Measurements from ENCODE around the gene FAM120B.
"Not testable (repeated sequence)": the region's sequence is repeated elsewhere in the genome, so short reads cannot be mapped to it uniquely, and the experiment has no call there.

FAM120B gene

DNA sequence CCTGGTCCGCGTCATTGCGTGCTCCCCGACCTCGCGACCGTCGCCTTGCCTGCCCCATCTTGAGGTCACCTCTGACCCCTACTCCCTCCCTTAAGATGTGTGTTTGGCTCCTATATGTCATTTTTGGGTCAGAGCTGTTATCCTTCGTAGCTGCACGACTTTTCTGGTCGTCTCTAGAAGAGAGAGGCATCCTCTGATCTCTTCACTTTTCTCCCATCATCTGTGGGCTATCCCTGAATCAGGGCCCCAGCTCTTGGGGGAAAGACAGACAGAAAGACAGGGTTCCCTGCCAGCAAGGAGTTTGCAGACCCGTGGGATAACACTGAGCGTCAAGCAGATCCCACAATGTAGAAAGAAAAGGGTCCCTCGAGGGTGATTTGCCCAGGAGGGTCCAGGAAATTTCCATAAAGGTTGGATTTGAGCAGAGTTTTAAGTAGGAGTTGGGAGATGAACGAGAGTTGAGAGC lies 555 bp downstream of the FAM120B start:
- no peak for DNase-seq

DNA sequence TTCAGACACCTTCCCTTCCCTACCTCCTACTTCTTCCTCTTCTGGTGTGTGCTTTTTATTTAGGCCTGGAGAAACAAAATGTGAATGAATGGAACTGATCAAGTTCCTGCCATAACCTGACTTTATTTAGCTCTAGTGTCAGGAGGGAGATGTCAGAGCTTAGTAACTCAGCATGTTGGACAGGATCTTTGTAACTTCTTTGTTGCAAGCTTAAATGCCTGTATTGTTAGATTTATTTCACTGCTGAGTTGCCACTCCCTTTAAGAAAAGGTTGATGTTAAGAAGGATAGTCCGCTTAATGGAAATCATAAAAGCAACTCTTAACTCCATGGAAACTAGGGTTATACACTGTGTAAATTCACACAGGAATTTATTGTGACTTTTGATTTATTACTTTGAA lies 2.2 kb downstream of the FAM120B start:
- DNase-seq: no peak

DNA sequence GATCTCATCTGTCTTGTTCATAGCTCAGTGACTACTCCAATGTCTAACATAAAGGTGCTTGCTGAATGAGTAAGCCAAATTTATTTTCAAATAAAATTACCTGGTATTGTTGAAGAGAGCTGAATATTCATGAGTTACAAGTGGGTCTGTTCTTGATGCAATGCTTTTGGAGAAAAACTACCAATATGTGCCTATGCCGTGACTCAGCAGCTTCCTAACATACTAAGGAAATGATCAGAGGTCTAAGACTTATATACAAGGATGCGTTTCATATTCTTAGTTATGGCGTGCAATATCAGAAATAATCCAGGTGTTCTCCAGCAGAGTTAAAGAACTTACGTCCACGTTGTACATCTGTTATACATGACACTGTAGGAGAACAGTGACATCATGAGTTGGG lies 5.1 kb downstream of the FAM120B start:
- DNase-seq: no peak

DNA sequence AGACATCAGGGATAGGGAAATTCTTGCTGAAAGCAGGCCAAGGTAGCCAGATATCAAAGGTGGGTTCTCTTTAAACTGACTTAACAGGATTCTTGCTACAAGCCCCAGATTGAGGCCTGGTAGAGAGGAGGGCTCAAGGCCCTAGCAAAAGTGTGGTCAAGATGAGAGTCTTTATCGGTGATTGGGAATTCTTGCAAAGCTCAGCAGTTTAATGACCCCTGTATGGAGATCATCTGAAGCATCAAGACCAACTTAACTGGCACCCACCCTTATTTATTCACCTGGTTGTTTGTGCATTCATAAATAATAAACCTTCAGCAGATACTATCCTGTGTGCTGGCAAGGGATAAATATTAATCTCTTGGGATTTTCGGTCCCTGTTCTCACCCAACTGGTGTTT lies 6.3 kb downstream of the FAM120B start:
- DNase-seq: no peak

DNA sequence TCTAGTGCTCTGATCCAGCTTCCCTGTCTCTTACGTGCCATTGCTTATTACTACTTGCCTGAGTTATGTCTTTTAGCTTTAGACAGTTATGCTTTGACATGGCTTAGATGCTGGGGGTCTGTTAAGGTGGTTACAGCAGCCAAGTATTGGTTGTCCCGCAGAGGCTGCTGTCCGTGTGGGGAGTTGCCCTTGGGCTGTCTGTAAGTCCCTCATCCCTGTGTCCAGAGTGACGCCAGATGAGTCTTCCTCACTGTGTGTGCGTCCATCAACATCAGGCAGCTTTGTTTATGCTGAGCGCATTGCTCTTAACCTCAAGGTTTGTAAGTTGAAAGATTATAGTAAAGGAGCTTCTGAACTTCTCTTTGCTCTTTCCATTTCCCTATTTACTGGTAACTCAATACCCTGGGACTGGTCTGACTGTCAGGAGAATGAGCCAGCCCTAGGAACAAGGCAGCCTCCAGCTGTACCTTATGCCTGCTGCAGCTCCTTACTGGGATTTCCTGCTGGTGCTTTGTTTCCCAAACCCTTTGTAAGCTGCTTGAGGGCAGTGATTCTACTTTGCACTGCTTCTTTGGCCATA lies 7.2 kb downstream of the FAM120B start:
- no peak for DNase-seq

DNA sequence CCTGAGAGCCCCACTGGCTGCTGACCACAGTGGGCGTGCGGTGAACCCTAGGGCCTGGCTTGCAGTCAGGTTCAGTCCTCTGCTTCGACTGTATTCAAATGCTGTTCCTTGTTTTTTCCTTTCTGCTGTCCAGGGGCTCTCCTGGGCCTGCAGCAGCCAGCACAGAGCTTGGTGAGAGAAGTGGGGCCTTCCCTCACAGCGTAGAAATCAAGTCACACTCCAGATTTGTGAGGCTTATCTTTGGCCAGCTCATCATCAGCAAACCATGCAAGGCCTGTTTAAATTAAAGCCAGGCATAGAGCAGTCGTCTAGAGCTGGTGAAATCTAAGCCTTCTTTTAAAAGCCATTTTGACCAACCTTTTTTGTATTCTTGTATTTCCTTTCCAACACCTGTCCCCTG lies 8.4 kb downstream of the FAM120B start:
- DNase-seq: no peak

DNA sequence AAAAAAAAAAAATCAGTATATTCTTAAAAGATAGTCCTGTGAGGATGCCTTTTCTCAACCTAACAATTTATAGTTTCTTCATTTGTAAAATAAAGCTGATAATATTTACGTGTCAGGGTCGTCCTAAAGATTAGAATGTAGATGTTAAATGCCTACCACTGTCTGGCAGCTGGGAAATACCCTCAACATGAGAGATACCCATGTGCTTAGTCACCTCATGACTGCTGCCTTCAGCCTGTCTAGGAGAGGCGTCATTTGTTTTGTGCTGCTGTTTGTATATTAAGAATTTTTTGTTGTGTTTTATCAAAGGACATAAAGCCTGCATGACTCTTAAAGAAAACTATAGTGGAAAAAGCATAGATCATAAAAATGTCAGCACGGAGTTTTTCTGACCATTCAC lies 9.5 kb downstream of the FAM120B start:
- no peak for DNase-seq

DNA sequence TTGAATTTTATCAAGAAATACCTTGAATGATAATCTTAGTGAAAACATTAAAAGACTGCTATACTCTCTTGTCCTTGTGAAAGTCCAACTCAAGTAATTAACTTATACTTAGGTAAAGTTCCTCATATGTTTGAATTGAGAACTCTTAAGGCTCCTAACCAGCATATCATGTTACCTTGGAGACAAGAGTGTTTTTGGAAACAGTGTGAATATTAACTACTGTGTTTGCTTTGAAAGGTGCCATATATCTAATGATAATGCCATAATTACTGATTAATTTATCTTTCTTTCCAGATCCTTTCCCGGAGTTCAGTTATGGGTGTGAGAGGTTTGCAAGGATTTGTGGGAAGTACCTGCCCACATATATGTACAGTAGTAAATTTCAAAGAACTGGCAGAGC lies 10.5 kb downstream of the FAM120B start:
- DNase-seq: no peak

DNA sequence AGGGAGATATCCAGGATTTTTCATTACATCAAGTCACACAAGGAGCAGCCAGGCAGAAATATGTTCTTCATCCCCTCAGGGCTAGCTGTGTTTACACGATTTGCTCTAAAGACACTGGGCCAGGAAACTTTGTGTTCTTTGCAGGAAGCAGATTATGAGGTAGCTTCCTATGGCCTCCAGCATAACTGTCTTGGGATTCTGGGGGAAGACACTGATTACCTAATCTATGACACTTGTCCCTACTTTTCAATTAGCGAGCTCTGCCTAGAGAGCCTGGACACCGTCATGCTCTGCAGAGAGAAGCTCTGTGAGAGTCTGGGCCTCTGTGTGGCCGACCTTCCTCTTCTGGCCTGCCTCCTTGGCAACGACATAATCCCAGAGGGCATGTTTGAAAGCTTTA lies 11.2 kb downstream of the FAM120B start:
- DNase-seq: no peak

DNA sequence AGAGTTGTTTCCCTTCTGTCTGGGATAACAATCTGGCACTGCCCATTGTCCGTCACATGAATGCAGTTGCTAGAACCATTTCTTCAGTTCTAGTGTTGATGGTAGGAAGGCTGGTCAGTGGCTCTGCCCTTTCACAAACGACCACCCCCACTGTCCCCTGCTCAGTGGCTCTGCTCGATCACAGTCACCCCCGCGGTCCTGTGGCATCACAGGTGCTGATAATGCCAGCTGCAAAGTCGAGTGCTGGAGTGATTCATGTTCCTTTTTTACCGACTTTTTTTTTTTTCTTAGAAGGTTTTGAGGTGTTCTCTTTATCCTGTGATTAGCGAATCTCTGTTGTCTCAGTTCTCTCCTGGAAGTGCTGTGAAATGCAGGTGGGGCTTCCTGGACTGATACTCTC lies 22.8 kb downstream of the FAM120B start:
- no peak for DNase-seq

DNA sequence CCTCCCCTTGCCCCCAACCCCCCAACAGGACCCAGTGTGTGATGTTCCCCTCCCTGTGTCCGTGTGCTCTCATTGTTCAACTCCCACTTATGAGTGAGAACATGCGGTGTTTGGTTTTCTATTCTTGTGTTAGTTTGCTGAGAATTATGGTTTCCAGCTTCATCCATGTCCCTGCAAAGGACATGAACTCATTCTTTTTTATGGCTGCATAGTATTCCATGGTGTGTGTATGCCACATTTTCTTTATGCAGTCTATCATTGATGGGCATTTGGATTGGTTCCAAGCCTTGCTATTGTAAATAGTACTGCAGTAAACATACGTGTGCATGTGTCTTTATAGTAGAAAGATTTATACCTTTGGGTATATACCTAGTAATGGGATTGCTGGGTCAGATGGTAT lies 28.6 kb downstream of the FAM120B start:
- DNase-seq: not testable (repeated sequence)

DNA sequence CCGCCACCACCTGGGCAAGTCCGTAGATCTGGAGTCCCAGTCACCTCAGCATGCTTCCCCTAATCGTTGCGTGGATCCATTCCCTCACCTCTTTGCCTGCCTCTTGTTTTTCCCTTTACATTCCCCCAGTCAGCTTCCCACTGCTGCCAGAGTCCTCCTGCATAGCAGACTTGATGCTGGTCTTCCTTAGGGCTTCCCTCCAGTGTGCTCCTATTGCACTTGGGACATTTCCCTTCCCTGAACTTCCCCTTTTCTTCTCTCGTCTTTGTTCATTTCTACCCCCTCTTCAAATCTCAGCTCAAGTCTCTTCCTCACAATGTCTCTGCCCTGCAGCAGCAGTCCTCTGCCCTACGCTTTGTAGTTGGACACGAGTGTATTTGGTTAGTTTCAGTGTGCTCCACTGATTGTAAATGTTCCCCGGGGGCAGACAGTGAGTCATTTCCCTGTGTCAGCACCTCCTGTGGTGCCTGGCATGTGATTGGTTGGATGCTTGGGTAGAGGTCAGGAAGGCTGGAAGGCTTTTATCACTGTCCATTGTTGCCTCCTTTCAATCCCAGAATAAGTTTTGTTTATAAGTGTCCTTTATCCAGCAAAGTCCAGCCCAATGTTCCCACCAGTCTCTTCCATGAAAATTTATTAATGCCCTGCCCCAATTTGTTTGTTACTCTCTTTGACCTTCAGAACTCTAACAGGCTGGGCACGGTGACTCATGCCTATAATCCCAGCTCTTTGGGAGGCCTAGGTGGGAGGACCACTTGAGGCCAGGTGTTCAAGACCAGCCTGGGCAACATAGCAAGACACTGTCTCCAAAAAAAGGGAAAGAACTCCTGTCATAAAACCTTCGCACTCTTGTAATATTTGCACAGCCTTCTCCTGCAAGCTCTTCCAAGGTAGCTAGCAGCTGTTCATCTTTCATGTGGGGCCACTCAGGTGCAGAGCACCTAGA lies 38.3 kb downstream of the FAM120B start:
- no peak for DNase-seq

DNA sequence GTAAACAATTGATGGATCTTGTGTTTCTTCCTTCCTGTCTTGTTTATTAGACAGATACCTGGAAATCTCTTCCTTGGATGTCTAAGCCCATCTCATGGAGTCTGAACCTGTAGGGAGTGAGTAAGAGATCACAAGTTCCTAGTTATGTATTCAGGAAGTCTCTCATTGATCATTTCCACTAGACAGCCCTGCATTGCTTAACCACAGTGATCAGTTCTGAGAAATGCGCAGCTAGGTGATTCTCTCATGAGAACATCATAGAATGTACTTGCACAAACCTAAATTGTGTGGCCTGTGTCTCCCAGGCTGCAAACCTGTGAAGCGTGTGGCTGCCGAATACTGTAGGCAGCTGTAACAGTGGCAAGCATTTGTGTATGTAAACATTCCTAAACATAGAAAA lies 39.1 kb downstream of the FAM120B start:
- DNase-seq: no peak

DNA sequence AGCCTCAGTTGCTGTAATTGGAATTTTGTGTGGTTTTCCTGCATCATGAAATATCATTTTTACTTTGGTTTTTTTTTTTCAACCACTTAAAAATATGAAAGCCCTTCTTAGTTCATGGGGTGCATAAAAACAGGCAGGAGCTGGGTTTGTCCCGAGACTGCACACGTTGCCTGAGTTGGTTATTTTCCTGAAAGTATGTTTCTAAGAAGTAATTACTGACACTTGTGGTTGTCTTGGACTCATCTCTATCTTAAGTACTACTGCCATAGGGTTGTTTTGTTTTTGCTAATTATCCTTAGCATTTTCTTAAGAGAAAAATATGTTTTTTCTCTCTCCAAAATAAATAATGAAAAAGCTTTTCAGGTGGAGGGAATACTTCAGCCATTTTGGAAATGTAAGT lies 40.1 kb downstream of the FAM120B start:
- no peak for DNase-seq

DNA sequence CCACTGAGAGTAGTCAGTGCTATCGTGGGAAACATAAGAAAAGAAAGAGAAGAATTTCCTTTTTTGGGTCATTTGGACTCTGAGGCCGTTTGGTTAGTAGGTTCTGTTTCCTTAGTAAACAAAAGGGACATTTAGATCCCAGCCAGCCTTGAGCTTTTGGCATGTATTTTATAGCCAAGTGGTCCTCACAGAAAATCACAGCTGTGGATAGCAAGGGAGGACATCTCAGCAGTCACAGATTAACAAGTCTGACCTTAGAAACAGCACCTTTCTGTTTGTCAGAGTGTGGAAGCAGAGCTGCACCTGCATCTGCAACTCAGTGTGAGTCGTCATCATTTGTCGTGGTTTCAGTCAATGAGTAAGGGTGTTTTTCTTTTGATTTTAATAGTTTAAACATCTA lies 40.5 kb downstream of the FAM120B start:
- no peak for DNase-seq

DNA sequence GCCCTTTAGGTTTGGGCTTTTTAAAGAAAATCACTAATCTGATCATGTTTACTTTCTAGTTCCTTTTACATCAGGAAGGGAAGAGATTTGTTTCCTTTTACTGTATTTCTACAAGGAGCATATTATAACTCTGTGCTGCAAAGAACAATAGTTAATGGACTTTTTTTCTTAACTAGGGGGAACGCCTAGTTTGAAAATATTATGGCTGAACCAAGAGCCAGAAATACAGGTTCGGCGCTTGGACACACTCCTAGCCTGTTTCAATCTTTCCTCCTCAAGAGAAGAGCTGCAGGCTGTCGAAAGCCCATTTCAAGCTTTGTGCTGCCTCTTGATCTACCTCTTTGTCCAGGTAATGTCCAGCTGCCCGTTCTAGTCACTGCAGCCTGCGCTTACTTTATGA lies 41.4 kb downstream of the FAM120B start:
- no peak for DNase-seq

DNA sequence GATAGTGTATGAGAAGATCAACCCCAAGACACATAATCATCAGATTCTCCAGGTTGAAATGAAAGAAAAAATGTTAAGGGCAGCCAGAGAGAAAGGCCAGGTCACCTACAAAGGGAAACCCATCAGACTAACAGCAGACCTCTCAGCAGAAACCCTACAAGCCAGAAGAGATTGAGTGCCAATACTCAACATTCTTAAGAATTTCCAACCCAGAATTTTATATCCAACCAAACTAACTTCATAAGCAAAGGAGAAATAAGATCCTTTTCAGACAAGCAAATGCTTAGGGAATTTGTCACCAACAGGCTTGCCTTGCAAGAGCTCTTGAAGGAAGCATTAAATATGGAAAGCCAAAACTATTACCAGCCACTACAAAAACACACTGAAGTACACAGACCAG lies 44.9 kb downstream of the FAM120B start:
- not testable (repeated sequence) for DNase-seq

DNA sequence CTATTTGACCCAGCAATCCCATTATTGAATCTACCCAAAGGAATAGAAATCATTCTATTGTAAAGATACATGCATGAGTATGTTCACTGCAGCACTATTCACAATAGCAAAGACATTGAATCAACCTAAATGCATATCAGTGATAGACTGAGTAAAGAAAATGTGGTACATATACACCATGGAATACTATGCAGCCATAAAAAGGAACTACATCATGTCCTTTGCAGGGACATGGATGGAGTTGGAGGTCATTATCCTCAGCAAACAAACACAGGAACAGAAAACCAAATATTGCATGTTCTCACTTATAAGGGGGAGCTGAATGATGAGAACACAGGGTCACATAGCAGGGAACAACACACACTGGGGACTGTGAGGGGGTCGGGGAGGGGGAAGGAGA lies 48.6 kb downstream of the FAM120B start:
- not testable (repeated sequence) for DNase-seq

DNA sequence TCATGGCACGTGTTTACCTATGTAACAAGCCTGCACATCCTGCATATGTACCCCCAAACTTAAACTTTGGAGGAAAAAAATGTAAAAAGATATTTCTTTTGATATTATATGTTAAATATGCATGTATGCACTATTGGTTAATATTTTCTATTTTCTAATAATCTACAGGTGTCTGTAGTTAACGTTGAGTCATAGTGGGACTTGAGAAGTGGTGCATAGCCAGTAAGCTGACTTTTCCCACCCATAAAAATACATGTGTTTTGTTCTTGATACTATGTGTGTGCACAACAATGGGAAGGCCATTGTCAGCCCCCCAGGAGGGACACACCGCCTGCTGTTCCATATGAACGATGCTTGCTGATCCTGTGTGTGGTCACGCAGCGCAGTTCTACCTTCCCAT lies 49.1 kb downstream of the FAM120B start:
- no peak for DNase-seq

DNA sequence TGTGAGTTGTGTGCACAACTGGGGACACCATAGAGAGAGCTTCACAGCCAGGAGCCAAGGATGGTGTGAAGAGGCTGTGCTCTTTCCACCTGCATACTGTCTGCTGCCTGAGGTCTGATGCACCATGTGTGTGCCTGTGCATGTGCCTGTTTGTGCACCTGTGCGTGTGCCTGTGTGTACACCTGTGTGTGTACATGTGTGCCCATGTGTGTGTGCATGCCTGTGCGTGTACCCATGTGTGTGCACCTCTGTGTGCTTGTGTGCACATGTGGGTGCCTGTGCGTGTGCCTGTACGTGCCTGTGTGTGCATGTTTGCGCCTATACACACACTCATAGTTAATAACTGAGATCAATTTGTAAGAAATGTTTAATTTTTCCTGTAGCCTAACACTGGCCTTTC lies 51.3 kb downstream of the FAM120B start:
- DNase-seq: no peak

DNA sequence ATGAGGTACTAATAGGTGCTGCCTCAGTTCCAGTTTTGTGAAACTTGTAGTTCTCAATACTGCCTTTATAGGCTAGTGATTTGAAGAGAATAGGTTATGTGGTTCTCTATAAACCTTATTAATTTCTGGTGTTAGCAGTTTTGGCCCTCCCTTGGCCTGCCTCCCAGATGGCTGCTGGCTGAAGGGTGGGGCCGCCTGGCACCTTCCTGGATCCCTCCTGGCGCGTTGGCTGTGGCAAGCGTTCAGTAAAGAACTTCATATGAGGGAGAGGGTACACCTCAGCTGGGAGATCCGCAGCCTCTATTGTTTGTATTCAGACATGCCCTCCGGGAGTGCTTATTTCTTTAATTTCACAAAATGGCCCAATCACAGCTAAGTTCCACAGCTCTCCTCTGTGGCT lies 51.9 kb downstream of the FAM120B start:
- no peak for DNase-seq

DNA sequence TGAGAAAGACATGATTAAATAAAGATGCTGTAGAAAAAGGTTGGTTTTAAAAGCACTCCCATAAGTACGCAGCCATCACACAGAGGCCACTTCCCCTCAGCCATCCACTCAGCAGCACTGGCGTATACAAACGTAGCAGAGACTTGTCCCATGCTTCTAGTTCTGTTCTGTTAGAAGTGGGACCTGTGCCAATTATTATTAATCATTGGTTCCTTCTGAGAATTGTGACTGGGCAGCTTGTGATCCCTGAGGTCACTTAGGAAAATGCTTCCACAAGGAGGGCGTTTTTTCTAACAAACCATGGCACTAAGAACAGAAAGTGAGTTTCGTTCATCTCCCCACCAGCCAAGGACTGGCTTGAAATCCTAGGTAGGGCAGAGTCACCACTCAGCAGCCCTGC lies 53.9 kb downstream of the FAM120B start:
- DNase-seq: no peak

DNA sequence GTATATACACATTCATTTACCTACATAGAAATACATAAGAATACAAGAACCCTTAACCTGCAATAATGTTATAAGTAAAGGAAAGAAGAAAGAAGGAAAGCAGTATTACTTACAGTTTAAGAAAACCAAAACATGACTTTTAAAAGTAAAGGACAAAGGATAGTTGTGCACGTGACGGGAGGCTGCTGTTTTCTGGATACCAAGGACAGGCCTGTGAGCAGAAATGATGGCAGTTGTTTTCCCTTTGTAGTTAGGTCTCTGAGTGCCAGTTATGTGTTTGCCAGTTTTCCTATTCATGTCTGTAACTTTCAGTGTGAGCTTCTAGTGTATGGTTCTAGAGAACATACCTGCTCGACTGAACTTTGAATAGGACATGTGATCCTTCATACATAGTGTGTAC lies 54.8 kb downstream of the FAM120B start:
- no peak for DNase-seq

DNA sequence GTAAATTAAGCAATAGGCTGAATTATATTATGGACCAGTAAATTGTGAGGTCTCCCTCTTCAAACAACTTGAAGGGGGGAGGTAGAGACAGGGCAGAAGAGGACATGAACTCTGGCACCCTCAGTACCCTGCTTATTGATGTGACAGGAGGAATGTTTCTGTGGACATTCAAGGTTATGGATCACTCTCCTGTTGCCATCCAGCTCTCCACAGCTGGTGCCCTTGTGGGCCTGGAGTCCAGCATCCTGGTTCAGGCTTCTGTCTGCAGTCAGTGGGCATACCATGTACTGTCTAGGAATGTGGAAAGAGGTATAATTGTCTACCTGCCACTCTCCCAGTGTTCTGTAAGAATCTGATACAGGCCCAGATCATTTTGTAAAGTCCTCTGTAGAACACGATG lies 55.6 kb downstream of the FAM120B start:
- DNase-seq: no peak

DNA sequence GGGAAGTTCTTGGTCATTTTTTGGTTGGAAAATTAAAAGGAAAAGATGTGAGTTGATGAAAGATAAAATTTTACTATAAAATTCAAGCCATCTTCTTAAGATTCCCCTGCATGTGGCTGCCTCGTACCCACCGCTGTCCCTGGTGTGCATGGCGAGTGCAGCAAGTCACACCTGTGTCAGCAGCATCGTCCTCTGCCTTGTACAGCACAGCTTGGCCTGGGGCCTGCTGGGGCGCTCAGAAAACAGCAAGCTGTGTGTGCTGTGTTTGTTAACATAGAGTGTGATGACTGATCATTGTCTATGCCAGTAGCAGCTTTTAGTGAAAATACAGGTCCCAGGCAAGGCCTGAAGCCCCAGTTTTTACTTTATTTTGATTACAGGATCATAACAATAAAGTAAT lies 56.7 kb downstream of the FAM120B start:
- no peak for DNase-seq

Data from NCI-H2171 (cell line).